K562 (cell line): ENCODE data around the gene NF2. TPM values are rescaled to one million over a fixed set of nuclear protein-coding genes. Genes with fewer than 3 reads are reported as not detected.

Experiments used
- CBX8 ChIP-seq: fragments of 200-600 bp; sonication (generic); IDR thresholded peaks from 2 replicates; pipeline ENCODE4 v1.6.1; 2012; ENCODE audit warnings: borderline replicate concordance, mixed run types, low read depth, mild to moderate bottlenecking, moderate library complexity, mixed read lengths, low read length, control low read depth, inconsistent platforms; ENCODE audit not compliant: poor library complexity, severe bottlenecking; ENCODE audit errors: extremely low read depth
- HLTF ChIP-seq: fragments of 450-650 bp; IDR thresholded peaks from 2 replicates; pipeline ENCODE4 v1.6.1; 2016
- KDM5B ChIP-seq: fragments of 200-600 bp; sonication (generic); IDR thresholded peaks from 2 replicates; pipeline ENCODE4 v1.6.1; 2012; ENCODE audit warnings: low read depth, mild to moderate bottlenecking, moderate library complexity, low read length, control low read depth, inconsistent platforms; ENCODE audit not compliant: insufficient replicate concordance
- MIER1 ChIP-seq: fragments of 450-650 bp; IDR thresholded peaks from 2 replicates; pipeline ENCODE4 v1.6.1; 2016; ENCODE audit warnings: antibody characterized with exemption, mild to moderate bottlenecking, low read depth
- PRMT5 ChIP-seq: sonication (generic); formaldehyde crosslinking; IDR thresholded peaks from 2 replicates; pipeline ENCODE4 v1.5.0; 2020; ENCODE audit warnings: missing genetic modification reagents
- PTRF ChIP-seq: fragments of 450-650 bp; IDR thresholded peaks from 2 replicates; pipeline ENCODE4 v1.6.1; 2016; ENCODE audit warnings: mild to moderate bottlenecking, missing genetic modification characterization, missing compliant biosample characterization
- RBFOX2 ChIP-seq: fragments of 200-400 bp; formaldehyde crosslinking; IDR thresholded peaks from 2 replicates; pipeline ENCODE4 v1.6.1; 2017; ENCODE audit warnings: low read depth, mild to moderate bottlenecking, low read length, moderate library complexity
- RNF2 ChIP-seq: sonication (generic); IDR thresholded peaks from 2 replicates; pipeline ENCODE4 v1.6.1; 2016
- SIN3A ChIP-seq, 2 experiments: fragments of 150-350 bp in 1 of 2; IDR thresholded peaks; 2 replicates each; pipeline ENCODE4 v1.6.1; 2011 to 2016; ENCODE audit warnings: borderline replicate concordance in 2 of 2, low read depth in 2 of 2, low read length in 2 of 2, mild to moderate bottlenecking in 2 of 2, moderate library complexity in 2 of 2; ENCODE audit not compliant: control insufficient read depth in 1 of 2
- SLC30A9 ChIP-seq: fragments of 250-450 bp; sonication (Bioruptor Pico); IDR thresholded peaks from 2 replicates; pipeline ENCODE4 v1.8.0; 2022; ENCODE audit warnings: mild to moderate bottlenecking, moderate library complexity
- SREBF2 ChIP-seq: sonication (generic); formaldehyde crosslinking; IDR thresholded peaks from 2 replicates; pipeline ENCODE4 v1.4.0; 2020; ENCODE audit warnings: mild to moderate bottlenecking, missing genetic modification reagents
- TAL1 ChIP-seq: fragments of 450-650 bp; IDR thresholded peaks from 2 replicates; pipeline ENCODE4 v1.6.1; 2016; ENCODE audit warnings: mild to moderate bottlenecking
- TEAD1 ChIP-seq, 2 experiments: fragments of 450-650 bp in 1 of 2; sonication (generic) in 1 of 2; formaldehyde crosslinking; IDR thresholded peaks; 2 replicates each; pipeline versions ENCODE4 v1.4.0 to v1.8.0; 2020 to 2022; ENCODE audit warnings: mild to moderate bottlenecking in 2 of 2, missing genetic modification reagents in 1 of 2
- ZBTB17 ChIP-seq: fragments of 450-650 bp; formaldehyde crosslinking; IDR thresholded peaks from 2 replicates; pipeline ENCODE4 v1.4.0; 2020; ENCODE audit warnings: mild to moderate bottlenecking
- ZBTB33 ChIP-seq: sonication (generic); formaldehyde crosslinking; IDR thresholded peaks from 2 replicates; pipeline ENCODE4 v1.8.1; 2023; ENCODE audit warnings: mild to moderate bottlenecking, missing genetic modification reagents
- polyA plus RNA-seq, 8 experiments: library from polyadenylated mRNA; depleted of rRNA in 4 of 8; stranded (reverse) in 5 of 8; unstranded in 3 of 8; fragments of >200 nt; fragmentation: Nextera tagmentation in 2 of 8; fragmentation: Illumina TruSeq in 1 of 8; extraction: Ambion mirVana in 2 of 8; extraction: Trizol in 1 of 8; gene quantifications; 2 replicates each; pipeline versions ENCODE4 v1.2.1 to v1.2.3, GENCODE V29; 2011 to 2014; ENCODE audit warnings: inconsistent platforms in 1 of 8, missing spikeins in 1 of 8
- total RNA-seq, 7 experiments: library from RNA; depleted of rRNA in 6 of 7; stranded (reverse); fragments of >200 nt in 6 of 7; fragmentation: Illumina TruSeq in 2 of 7; extraction: Trizol in 2 of 7; gene quantifications; 2 replicates each; pipeline versions ENCODE4 v1.2.1 to v1.2.3, GENCODE V29; 2011 to 2021; ENCODE audit warnings: low replicate concordance in 1 of 7
- TF ChIP-seq, protein P1 (sequence below): sonication (generic); formaldehyde crosslinking; IDR thresholded peaks from 2 replicates; pipeline ENCODE4 v1.8.0; 2022; ENCODE audit warnings: mild to moderate bottlenecking, missing genetic modification reagents
- TF ChIP-seq, protein P2 (sequence below): fragments of 450-650 bp; formaldehyde crosslinking; IDR thresholded peaks from 2 replicates; pipeline ENCODE4 v1.4.0; 2020; ENCODE audit warnings: mild to moderate bottlenecking, moderate library complexity
- TF ChIP-seq, protein P3 (sequence below): IDR thresholded peaks from 2 replicates; pipeline ENCODE4 v1.6.1; 2014; ENCODE audit warnings: antibody characterized with exemption

NF2 gene
- total and polyA plus RNA-seq, 9 of the 15 experiments (the other 6 are each of a cell fraction or from before 2014, with no cell fraction given), result 2.2 to 32.5 (median 15.2) TPM

DNA sequence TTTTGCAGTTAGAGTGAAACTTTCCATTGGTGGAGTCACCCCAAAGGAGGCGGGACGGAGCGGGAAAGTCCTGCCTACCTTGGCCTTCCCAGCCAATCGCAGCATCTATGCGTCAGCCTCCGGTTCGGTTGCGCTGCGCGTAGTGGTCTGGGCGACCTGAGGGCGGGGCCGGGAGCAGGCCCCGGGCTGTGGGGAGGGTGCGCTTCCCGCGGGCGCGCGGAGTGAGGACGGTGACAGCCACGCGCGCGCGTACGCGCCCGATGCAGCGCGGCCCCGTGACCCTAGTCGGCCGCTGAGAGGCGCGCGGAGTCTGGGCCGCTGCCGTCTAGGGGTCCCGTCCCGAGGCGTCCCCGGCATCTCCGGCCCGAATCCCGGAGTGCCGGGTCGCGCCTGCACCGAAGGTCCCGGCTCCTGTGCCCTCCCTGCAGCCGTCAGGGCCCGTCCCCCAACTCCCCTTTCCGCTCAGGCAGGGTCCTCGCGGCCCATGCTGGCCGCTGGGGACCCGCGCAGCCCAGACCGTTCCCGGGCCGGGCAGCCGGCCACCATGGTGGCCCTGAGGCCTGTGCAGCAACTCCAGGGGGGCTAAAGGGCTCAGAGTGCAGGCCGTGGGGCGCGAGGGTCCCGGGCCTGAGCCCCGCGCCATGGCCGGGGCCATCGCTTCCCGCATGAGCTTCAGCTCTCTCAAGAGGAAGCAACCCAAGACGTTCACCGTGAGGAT is at the start of gene NF2 (continued):
- TF ChIP-seq, protein P1, sequence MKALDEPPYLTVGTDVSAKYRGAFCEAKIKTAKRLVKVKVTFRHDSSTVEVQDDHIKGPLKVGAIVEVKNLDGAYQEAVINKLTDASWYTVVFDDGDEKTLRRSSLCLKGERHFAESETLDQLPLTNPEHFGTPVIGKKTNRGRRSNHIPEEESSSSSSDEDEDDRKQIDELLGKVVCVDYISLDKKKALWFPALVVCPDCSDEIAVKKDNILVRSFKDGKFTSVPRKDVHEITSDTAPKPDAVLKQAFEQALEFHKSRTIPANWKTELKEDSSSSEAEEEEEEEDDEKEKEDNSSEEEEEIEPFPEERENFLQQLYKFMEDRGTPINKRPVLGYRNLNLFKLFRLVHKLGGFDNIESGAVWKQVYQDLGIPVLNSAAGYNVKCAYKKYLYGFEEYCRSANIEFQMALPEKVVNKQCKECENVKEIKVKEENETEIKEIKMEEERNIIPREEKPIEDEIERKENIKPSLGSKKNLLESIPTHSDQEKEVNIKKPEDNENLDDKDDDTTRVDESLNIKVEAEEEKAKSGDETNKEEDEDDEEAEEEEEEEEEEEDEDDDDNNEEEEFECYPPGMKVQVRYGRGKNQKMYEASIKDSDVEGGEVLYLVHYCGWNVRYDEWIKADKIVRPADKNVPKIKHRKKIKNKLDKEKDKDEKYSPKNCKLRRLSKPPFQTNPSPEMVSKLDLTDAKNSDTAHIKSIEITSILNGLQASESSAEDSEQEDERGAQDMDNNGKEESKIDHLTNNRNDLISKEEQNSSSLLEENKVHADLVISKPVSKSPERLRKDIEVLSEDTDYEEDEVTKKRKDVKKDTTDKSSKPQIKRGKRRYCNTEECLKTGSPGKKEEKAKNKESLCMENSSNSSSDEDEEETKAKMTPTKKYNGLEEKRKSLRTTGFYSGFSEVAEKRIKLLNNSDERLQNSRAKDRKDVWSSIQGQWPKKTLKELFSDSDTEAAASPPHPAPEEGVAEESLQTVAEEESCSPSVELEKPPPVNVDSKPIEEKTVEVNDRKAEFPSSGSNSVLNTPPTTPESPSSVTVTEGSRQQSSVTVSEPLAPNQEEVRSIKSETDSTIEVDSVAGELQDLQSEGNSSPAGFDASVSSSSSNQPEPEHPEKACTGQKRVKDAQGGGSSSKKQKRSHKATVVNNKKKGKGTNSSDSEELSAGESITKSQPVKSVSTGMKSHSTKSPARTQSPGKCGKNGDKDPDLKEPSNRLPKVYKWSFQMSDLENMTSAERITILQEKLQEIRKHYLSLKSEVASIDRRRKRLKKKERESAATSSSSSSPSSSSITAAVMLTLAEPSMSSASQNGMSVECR (CRISPR knock-in tag), result peak; percentile 65
- TF ChIP-seq HLTF, result no peak
- peak; percentile 58; the same call in 1 of the 2 replicates for TF ChIP-seq ZBTB17 (CRISPR knock-in tag)
- TF ChIP-seq, protein P2, sequence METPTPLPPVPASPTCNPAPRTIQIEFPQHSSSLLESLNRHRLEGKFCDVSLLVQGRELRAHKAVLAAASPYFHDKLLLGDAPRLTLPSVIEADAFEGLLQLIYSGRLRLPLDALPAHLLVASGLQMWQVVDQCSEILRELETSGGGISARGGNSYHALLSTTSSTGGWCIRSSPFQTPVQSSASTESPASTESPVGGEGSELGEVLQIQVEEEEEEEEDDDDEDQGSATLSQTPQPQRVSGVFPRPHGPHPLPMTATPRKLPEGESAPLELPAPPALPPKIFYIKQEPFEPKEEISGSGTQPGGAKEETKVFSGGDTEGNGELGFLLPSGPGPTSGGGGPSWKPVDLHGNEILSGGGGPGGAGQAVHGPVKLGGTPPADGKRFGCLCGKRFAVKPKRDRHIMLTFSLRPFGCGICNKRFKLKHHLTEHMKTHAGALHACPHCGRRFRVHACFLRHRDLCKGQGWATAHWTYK (CRISPR knock-in tag), result 0 out of 2 replicates have a peak, but pooled peaks have one; percentile 57
- no peak for TF ChIP-seq MIER1
- no peak for TF ChIP-seq PTRF (tag)
- no peak for TF ChIP-seq ZBTB33 (CRISPR knock-in tag)
- TF ChIP-seq PRMT5 (CRISPR knock-in tag), result no peak
- no peak for TF ChIP-seq RNF2
- TF ChIP-seq SREBF2 (CRISPR knock-in tag), result no peak
- no peak for TF ChIP-seq TEAD1 (CRISPR knock-in tag; IDR thresholded peaks at IDR 0.05)
- no peak for TF ChIP-seq SLC30A9 (CRISPR knock-in tag)
- no peak for TF ChIP-seq KDM5B
- peak; percentile 89 for TF ChIP-seq RBFOX2
- TF ChIP-seq SIN3A (IDR thresholded peaks at IDR 0.05; ENCODE audit: borderline replicate concordance in 2 of 2, control insufficient read depth in 1 of 2, low read depth in 2 of 2, low read length in 2 of 2), result no peak
- TF ChIP-seq, protein P3, sequence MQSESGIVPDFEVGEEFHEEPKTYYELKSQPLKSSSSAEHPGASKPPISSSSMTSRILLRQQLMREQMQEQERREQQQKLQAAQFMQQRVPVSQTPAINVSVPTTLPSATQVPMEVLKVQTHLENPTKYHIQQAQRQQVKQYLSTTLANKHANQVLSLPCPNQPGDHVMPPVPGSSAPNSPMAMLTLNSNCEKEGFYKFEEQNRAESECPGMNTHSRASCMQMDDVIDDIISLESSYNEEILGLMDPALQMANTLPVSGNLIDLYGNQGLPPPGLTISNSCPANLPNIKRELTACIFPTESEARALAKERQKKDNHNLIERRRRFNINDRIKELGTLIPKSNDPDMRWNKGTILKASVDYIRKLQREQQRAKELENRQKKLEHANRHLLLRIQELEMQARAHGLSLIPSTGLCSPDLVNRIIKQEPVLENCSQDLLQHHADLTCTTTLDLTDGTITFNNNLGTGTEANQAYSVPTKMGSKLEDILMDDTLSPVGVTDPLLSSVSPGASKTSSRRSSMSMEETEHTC, result peak; percentile 43; the same call in 1 of the 2 replicates
- TF ChIP-seq TAL1, result no peak
- TF ChIP-seq CBX8, result no peak
